NCI-H446 treated with DMSO at 0.1 percent for 48 hours (cell line): ENCODE measurements around the gene CAMK1D.
A peak's percentile ranks its signal among the peaks of the same experiment; 100 is the strongest.

ENCODE experiments used
- DNase-seq: peaks from one replicate; lab custom pipeline; 2025; lab: John Stamatoyannopoulos, UW

CAMK1D gene

GRCh38 chr10:12597176-12597575, 247.8 kb downstream of the CAMK1D start:
- no peak for DNase-seq

GRCh38 chr10:12597788-12598765, 248.7 kb downstream of the CAMK1D start:
- DNase-seq, result no peak

- no peak for DNase-seq
Measured at GRCh38 chr10:12600652-12601051, 251.3 kb downstream of the CAMK1D start.

- no peak for DNase-seq
Measured at GRCh38 chr10:12602521-12602920, 253.2 kb downstream of the CAMK1D start.

GRCh38 chr10:12603766-12604470, 254.6 kb downstream of the CAMK1D start:
- no peak for DNase-seq

GRCh38 chr10:12605580-12606405, 256.4 kb downstream of the CAMK1D start:
- peak; percentile 73 for DNase-seq

- no peak for DNase-seq
Measured at GRCh38 chr10:12606461-12606860, 257.1 kb downstream of the CAMK1D start.

- no peak for DNase-seq
Measured at GRCh38 chr10:12608761-12609160, 259.4 kb downstream of the CAMK1D start.

- no peak for DNase-seq
Measured at GRCh38 chr10:12609435-12609834, 260.1 kb downstream of the CAMK1D start.

- no peak for DNase-seq
Measured at GRCh38 chr10:12613136-12613535, 263.8 kb downstream of the CAMK1D start.

- DNase-seq, result no peak
Measured at GRCh38 chr10:12614177-12614995, 265.0 kb downstream of the CAMK1D start.

- no peak for DNase-seq
Measured at GRCh38 chr10:12615296-12616220, 266.2 kb downstream of the CAMK1D start.

GRCh38 chr10:12617191-12618175, 268.1 kb downstream of the CAMK1D start:
- no peak for DNase-seq

- DNase-seq, result no peak
Measured at GRCh38 chr10:12622016-12622415, 272.7 kb downstream of the CAMK1D start.

GRCh38 chr10:12622691-12623090, 273.3 kb downstream of the CAMK1D start:
- DNase-seq, result no peak

GRCh38 chr10:12625393-12626023, 276.2 kb downstream of the CAMK1D start:
- no peak for DNase-seq

- no peak for DNase-seq
Measured at GRCh38 chr10:12628153-12628552, 278.8 kb downstream of the CAMK1D start.

- no peak for DNase-seq
Measured at GRCh38 chr10:12628964-12629766, 279.8 kb downstream of the CAMK1D start.
